ENCODE data around the gene TOX2.

DNA sequence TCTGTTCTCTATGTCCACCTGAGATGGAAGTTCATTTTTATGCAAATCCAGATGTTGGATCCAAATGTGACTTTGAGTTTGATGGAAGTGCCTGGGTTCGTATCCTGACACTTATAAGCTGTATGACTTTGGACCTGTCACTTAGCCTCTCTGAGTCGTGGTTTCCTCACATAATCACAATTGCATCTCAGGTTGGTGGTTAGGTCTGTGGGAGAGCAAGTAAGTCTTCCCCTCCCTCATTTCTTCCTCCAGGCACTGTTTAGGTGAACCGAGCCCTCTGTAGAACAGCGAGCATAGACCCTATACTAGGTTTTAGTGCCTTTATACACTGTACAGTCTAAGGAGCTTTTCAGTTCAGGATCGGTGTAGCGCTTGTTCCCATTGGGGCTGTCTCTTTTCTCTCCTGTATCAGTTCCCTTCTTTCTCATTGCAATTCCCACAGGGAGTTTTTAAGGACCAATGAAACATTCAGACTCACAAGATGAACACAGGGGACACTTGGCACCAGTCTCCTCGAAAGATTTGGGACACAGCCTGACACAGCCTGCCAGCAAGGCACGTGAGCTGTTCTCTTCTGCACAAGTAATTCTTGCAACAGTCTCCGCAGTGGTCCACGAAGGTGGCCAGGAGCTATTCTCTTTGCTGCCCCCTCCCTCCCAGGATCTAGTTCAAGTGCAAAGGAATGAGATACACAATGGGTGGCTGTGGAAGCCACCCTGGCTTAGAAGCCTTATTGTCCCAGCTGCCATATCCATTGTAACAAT, 11.8 kb downstream of the TOX2 start:
- TF ChIP-seq CTCF (IDR thresholded peaks at IDR 0.05) (no peak), POLR2A (IDR thresholded peaks at IDR 0.05) (no peak)
